ENCODE data around the gene B3GAT1. TPM values are rescaled to one million over a fixed set of nuclear protein-coding genes. Genes with fewer than 3 reads are reported as not detected.

Gene B3GAT1
- total RNA-seq, 2 experiments from 2014 or later, result 0.33 to 0.61 TPM

GRCh38 chr11:134338654-134339053 lies 73.4 kb downstream of the B3GAT1 start:
- H3K27me3 Mint-ChIP-seq, result peaks cover 7% of the 10 kb centered on the region
- no peak overlapping the region for H3K27ac Mint-ChIP-seq
- H3K4me1 Mint-ChIP-seq, result no peaks in the 10 kb centered on the region
- ATAC-seq (no peak), DNase-seq (no peak)
- CTCF ChIA-PET, result no interaction called here
- H3K36me3 Mint-ChIP-seq, result no peaks in the 10 kb centered on the region
- no peaks in the 10 kb centered on the region for H3K9me3 Mint-ChIP-seq (ENCODE audit: low read depth)
- no peak overlapping the region for H3K4me3 Mint-ChIP-seq

- ATAC-seq, result no peak
- Mint-ChIP-seq H3K36me3 (no peaks in the 10 kb centered on the region), H3K27ac (no peak overlapping the region), H3K4me3 (no peak overlapping the region), H3K9me3 (ENCODE audit: low read depth) (no peaks in the 10 kb centered on the region), H3K27me3 (peaks cover 12% of the 10 kb centered on the region), H3K4me1 (no peaks in the 10 kb centered on the region)
- DNase-seq, result no peak
- CTCF ChIA-PET, result no interaction called here
Measured at GRCh38 chr11:134338068-134338467, 74.0 kb downstream of the B3GAT1 start.

GRCh38 chr11:134337051-134337450 lies 75.0 kb downstream of the B3GAT1 start:
- no peak for ATAC-seq
- Mint-ChIP-seq H3K9me3 (ENCODE audit: low read depth) (no peaks in the 10 kb centered on the region), H3K27ac (no peak overlapping the region), H3K4me1 (peaks cover 4% of the 10 kb centered on the region), H3K36me3 (no peaks in the 10 kb centered on the region), H3K27me3 (peaks cover 19% of the 10 kb centered on the region), H3K4me3 (no peak overlapping the region)
- CTCF ChIA-PET, result no interaction called here
- DNase-seq, result no peak

GRCh38 chr11:134334796-134335571 lies 77.1 kb downstream of the B3GAT1 start:
- ATAC-seq (no peak), DNase-seq (no peak)
- Mint-ChIP-seq H3K27ac (no peak overlapping the region), H3K36me3 (no peaks in the 10 kb centered on the region), H3K4me3 (no peak overlapping the region), H3K27me3 (peaks cover 35% of the 10 kb centered on the region), H3K9me3 (ENCODE audit: low read depth) (no peaks in the 10 kb centered on the region), H3K4me1 (peaks cover 7% of the 10 kb centered on the region)
- CTCF ChIA-PET, result interaction anchor here (1.2 kb wide), 1 partner anchor 60 kb away, joined by 3 read pairs; no protein-coding TSS in a partner anchor

GRCh38 chr11:134333946-134334345 lies 78.1 kb downstream of the B3GAT1 start:
- no peaks in the 10 kb centered on the region for H3K36me3 Mint-ChIP-seq
- CTCF ChIA-PET, result interaction anchor here (0.8 to 1.2 kb wide), 3 partner anchors 59 to 73 kb away, joined by 3 read pairs; no protein-coding TSS in a partner anchor
- H3K27me3 Mint-ChIP-seq, result peaks cover 37% of the 10 kb centered on the region
- no peaks in the 10 kb centered on the region for H3K9me3 Mint-ChIP-seq (ENCODE audit: low read depth)
- peaks cover 7% of the 10 kb centered on the region for H3K4me1 Mint-ChIP-seq
- ATAC-seq, result no peak
- DNase-seq, result no peak
- no peak overlapping the region for H3K27ac Mint-ChIP-seq
- no peak overlapping the region for H3K4me3 Mint-ChIP-seq

- no peak for ATAC-seq
- H3K36me3 Mint-ChIP-seq, result no peaks in the 10 kb centered on the region
- CTCF ChIA-PET, result interaction anchor here (0.8 to 1.0 kb wide), 2 partner anchors 63 to 73 kb away, joined by 3 read pairs; no protein-coding TSS in a partner anchor
- H3K27ac Mint-ChIP-seq, result no peak overlapping the region
- H3K4me3 Mint-ChIP-seq, result no peak overlapping the region
- no peak for DNase-seq
- no peaks in the 10 kb centered on the region for H3K9me3 Mint-ChIP-seq (ENCODE audit: low read depth)
- H3K27me3 Mint-ChIP-seq, result peaks cover 37% of the 10 kb centered on the region
- H3K4me1 Mint-ChIP-seq, result peaks cover 7% of the 10 kb centered on the region
Measured at GRCh38 chr11:134333312-134333711, 78.7 kb downstream of the B3GAT1 start.

- H3K27me3 Mint-ChIP-seq, result peaks cover 37% of the 10 kb centered on the region
- CTCF ChIA-PET, result interaction anchor here (0.7 to 0.9 kb wide), 2 partner anchors 57 to 71 kb away, joined by 3 to 4 read pairs; partner anchors contain the start of gene GLB1L3
- DNase-seq (no peak), ATAC-seq (no peak)
- H3K9me3 Mint-ChIP-seq (ENCODE audit: low read depth), result no peaks in the 10 kb centered on the region
- H3K27ac Mint-ChIP-seq, result no peak overlapping the region
- H3K36me3 Mint-ChIP-seq, result no peaks in the 10 kb centered on the region
- peaks cover 7% of the 10 kb centered on the region for H3K4me1 Mint-ChIP-seq
- H3K4me3 Mint-ChIP-seq, result peak overlapping the region; percentile 55
Measured at GRCh38 chr11:134332782-134333181, 79.3 kb downstream of the B3GAT1 start.

- ATAC-seq, result peak; percentile 53
- CTCF ChIA-PET, result interaction anchor here (0.7 to 0.9 kb wide), 2 partner anchors 56 to 70 kb away, joined by 3 to 4 read pairs; partner anchors contain the start of gene GLB1L3
- Mint-ChIP-seq H3K36me3 (no peaks in the 10 kb centered on the region), H3K27me3 (peaks cover 37% of the 10 kb centered on the region), H3K4me1 (peaks cover 7% of the 10 kb centered on the region), H3K9me3 (ENCODE audit: low read depth) (no peaks in the 10 kb centered on the region), H3K4me3 (peak overlapping the region; percentile 55), H3K27ac (no peak overlapping the region)
- no peak for DNase-seq
Measured at GRCh38 chr11:134332189-134332631, 79.8 kb downstream of the B3GAT1 start.

- no peaks in the 10 kb centered on the region for H3K36me3 Mint-ChIP-seq
- no peaks in the 10 kb centered on the region for H3K9me3 Mint-ChIP-seq (ENCODE audit: low read depth)
- H3K27ac Mint-ChIP-seq, result no peak within 1 kb of the TSS
- H3K27me3 Mint-ChIP-seq, result peaks cover 37% of the 10 kb centered on the region
- DNase-seq, result peak; percentile 75
- peaks cover 7% of the 10 kb centered on the region for H3K4me1 Mint-ChIP-seq
- CTCF ChIA-PET, result interaction anchor here (0.9 kb wide), 1 partner anchor 70 kb away, joined by 3 read pairs; no protein-coding TSS in a partner anchor
- H3K4me3 Mint-ChIP-seq, result peak within 1 kb of the TSS; percentile 72
- ATAC-seq, result peak; percentile 96
Measured at GRCh38 chr11:134331354-134332188, 80.5 kb downstream of the B3GAT1 start, which contains the start of gene GLB1L2. Gene GLB1L2, plus strand, starts transcription at chr11:134331988. Its CDS starts 74 bp downstream, at chr11:134332062.

- Mint-ChIP-seq H3K36me3 (no peaks in the 10 kb centered on the region), H3K27me3 (peaks cover 37% of the 10 kb centered on the region), H3K4me3 (no peak overlapping the region), H3K27ac (no peak overlapping the region), H3K4me1 (peaks cover 7% of the 10 kb centered on the region), H3K9me3 (ENCODE audit: low read depth) (no peaks in the 10 kb centered on the region)
- no peak for DNase-seq
- ATAC-seq, result no peak
- CTCF ChIA-PET, result no interaction called here
Measured at GRCh38 chr11:134330611-134331353, 81.3 kb downstream of the B3GAT1 start.

Measured in activated CD8-positive, alpha-beta memory T cell treated with anti-CD3 and anti-CD28 coated beads, Interleukin-2, amount 10 ng/mL, durations not matched to agents 7 days and 5 days (primary cell).